Omental fat pad (tissue), 4 donors: ENCODE results near the gene GULP1. TPM values are rescaled to one million over a fixed set of nuclear protein-coding genes. Genes with fewer than 3 reads are reported as not detected.
"Not testable (repeated sequence)": the region's sequence is repeated elsewhere in the genome, so short reads cannot be mapped to it uniquely, and the experiment has no call there.

Experiments
- ATAC-seq: fragments of 150-250 bp; one replicate; pipeline ENCODE4 v1.9.1; 2016; ENCODE audit warnings: mild to moderate bottlenecking, moderate library complexity; ENCODE audit not compliant: low FRiP score
- DNase-seq: peaks from one replicate; pipeline ENCODE4 v3.0.0-alpha.2; 2019; ENCODE audit warnings: low spot score
- total RNA-seq, 4 donors: library from RNA; depleted of rRNA; stranded (reverse); fragments of >200 nt; gene quantifications; one replicate each; pipeline ENCODE4 v1.1.0, GENCODE V29; 2016
- TF ChIP-seq, protein P1 (sequence below), 3 donors: fragments of 450-650 bp; IDR thresholded peaks; one replicate each; pipeline ENCODE4 v1.5.1; 2016 to 2017; ENCODE audit warnings: antibody characterized with exemption in 3 of 3, mild to moderate bottlenecking in 3 of 3, moderate library complexity in 2 of 3

The GULP1 gene
- total RNA-seq, 4 donors from 2014 or later: 14.1 to 31.5 (median 16.5) TPM

DNA sequence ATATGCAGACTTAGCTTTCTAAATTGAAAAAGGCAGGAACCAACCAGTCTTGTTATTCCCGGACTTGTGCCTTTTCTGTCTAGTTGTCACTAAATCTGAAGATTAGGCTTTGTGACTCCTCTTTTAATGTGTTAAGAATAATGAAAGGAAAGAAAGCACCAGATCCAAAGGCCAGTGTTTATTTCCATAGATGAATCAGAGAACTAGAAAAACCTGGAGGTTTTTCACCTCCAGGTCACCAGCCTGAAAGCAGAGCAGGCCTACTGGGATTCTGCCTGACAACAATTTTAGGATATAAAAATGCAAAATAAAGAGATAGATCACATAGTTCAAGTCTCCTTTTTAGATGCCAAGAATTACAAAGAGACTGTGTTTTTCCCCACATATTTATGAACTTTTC lies 160.4 kb downstream of the GULP1 start:
- ATAC-seq: no peak
- TF ChIP-seq, protein P1, sequence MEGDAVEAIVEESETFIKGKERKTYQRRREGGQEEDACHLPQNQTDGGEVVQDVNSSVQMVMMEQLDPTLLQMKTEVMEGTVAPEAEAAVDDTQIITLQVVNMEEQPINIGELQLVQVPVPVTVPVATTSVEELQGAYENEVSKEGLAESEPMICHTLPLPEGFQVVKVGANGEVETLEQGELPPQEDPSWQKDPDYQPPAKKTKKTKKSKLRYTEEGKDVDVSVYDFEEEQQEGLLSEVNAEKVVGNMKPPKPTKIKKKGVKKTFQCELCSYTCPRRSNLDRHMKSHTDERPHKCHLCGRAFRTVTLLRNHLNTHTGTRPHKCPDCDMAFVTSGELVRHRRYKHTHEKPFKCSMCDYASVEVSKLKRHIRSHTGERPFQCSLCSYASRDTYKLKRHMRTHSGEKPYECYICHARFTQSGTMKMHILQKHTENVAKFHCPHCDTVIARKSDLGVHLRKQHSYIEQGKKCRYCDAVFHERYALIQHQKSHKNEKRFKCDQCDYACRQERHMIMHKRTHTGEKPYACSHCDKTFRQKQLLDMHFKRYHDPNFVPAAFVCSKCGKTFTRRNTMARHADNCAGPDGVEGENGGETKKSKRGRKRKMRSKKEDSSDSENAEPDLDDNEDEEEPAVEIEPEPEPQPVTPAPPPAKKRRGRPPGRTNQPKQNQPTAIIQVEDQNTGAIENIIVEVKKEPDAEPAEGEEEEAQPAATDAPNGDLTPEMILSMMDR (IDR thresholded peaks at IDR 0.05): no peak
- DNase-seq: no peak

DNA sequence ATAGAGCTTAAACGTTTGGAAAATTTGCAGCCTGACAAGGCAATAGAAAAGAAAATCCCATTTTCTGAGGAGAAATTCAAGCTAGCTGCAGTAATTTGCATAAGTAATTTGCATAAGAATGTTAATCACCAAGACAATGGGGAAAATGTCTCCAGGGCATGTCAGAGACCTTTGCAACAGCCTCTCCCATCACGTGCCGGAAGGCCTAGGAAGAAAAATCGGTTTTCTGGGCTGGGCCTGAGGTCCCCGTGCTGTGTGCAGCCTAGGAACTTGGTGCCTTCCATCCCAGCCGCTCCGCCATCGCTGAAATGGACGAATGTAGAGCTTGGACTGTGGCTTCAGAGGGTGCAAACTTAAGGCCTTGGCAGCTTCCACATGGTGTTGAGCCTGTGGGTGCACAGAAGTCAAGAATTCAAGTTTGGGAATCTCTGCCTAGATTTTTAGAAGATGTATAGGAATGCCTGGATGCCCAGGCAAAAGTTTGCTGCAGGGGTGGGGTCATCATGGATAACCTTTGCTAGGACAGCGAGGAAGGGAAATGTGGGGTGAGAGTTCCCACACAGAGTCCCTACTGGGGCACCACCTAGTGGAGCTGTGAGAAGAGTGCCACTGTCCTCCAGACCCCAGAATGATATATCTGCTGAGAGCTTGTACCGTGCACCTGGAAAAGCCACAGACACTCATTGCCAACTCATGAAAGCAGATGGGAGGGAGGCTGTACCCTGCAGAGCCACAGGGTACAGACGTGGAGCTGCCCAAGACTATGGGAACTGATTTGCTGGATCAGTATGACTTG lies 164.6 kb downstream of the GULP1 start:
- no peak for DNase-seq
- TF ChIP-seq, protein P1 (IDR thresholded peaks at IDR 0.05): no peak
- ATAC-seq: no peak

DNA sequence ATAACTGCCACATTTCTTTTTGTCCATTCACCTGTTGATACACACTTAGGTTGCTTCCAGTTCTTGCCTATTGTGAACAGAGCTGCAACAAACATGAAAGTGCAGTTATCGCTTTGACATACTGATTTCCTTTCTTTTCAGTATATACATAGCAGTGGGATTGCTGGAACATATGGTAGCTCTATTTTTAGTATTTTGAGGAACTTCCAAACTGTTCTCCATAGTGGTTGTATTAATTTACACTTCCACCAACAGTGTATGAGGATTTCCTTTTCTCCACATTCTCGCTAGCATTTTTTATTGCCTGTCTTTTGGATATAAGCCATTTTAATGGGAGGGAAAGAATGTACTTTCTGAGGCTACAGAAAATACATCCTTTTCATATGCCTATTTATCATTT lies 167.4 kb downstream of the GULP1 start:
- TF ChIP-seq, protein P1 (IDR thresholded peaks at IDR 0.05): no peak
- DNase-seq: no peak
- ATAC-seq: no peak

- ATAC-seq, DNase-seq: not testable (repeated sequence)
Measured at GRCh38 chr2:188466078-188466477, 174.4 kb downstream of the GULP1 start.

- TF ChIP-seq, protein P1 (IDR thresholded peaks at IDR 0.05): no peak
- no peak for ATAC-seq
- DNase-seq: no peak
Measured at GRCh38 chr2:188466761-188467160, 175.1 kb downstream of the GULP1 start.

DNA sequence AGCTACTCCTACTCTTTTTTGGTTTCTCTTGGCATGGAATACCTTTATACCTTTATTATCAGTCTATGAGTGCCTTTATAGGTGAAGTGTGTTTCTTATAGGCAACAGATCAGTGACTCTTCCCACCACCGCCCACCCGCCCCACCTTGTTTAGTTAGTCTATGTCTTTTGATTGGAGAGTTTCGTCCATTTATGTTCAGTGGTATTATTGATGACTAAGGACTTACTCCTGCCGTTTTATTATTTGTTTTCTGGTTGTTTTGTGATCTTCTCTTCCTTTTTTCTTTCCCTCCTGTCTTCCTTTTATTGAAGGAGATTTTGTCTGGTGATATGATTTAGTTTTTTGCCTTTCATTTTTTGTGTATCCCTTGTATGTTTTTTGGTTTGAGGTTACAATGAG lies 179.5 kb downstream of the GULP1 start:
- ATAC-seq: no peak
- TF ChIP-seq, protein P1 (IDR thresholded peaks at IDR 0.05): no peak
- no peak for DNase-seq

- ATAC-seq (no peak), DNase-seq (no peak)
- TF ChIP-seq, protein P1 (IDR thresholded peaks at IDR 0.05): no peak
Measured at GRCh38 chr2:188473306-188473705, 181.6 kb downstream of the GULP1 start.
